HG02852 (cell line): ENCODE results near the gene ERBB4.
A peak's percentile ranks its signal among the peaks of the same experiment; 100 is the strongest.

ENCODE experiments used
- ATAC-seq: cut with Tn5 transposase; IDR thresholded peaks from one replicate; pipeline ENCODE4 v1.9.1; 2021; ENCODE audit warnings: mild to moderate bottlenecking, moderate library complexity; ENCODE audit not compliant: unreplicated experiment

Gene ERBB4

GRCh38 chr2:211946960-211947359 is 591.6 kb downstream of the ERBB4 start:
- peak; percentile 58 for ATAC-seq

- ATAC-seq, result peak; percentile 91
Observed at GRCh38 chr2:211944572-211944971, 594.0 kb downstream of the ERBB4 start.

GRCh38 chr2:211942153-211942552 is 596.4 kb downstream of the ERBB4 start:
- no peak for ATAC-seq

- ATAC-seq, result no peak
Observed at GRCh38 chr2:211941216-211941747, 597.3 kb downstream of the ERBB4 start.

GRCh38 chr2:211939177-211939576 is 599.4 kb downstream of the ERBB4 start:
- no peak for ATAC-seq

- ATAC-seq, result no peak
Observed at GRCh38 chr2:211934811-211935210, 603.8 kb downstream of the ERBB4 start.

GRCh38 chr2:211931314-211931713 is 607.3 kb downstream of the ERBB4 start:
- ATAC-seq, result no peak

- ATAC-seq, result peak; percentile 98
Observed at GRCh38 chr2:211930331-211930730, 608.3 kb downstream of the ERBB4 start.

- ATAC-seq, result no peak
Observed at GRCh38 chr2:211928201-211928600, 610.4 kb downstream of the ERBB4 start.

- no peak for ATAC-seq
Observed at GRCh38 chr2:211923019-211923418, 615.6 kb downstream of the ERBB4 start.

GRCh38 chr2:211903961-211904360 is 634.6 kb downstream of the ERBB4 start:
- no peak for ATAC-seq

GRCh38 chr2:211901226-211901846 is 637.3 kb downstream of the ERBB4 start:
- no peak for ATAC-seq

GRCh38 chr2:211900518-211900917 is 638.1 kb downstream of the ERBB4 start:
- ATAC-seq, result no peak

- no peak for ATAC-seq
Observed at GRCh38 chr2:211900000-211900399, 638.6 kb downstream of the ERBB4 start.

GRCh38 chr2:211898702-211899101 is 639.9 kb downstream of the ERBB4 start:
- ATAC-seq, result no peak

- no peak for ATAC-seq
Observed at GRCh38 chr2:211881449-211881848, 657.2 kb downstream of the ERBB4 start.

GRCh38 chr2:211879323-211879722 is 659.3 kb downstream of the ERBB4 start:
- no peak for ATAC-seq

- ATAC-seq, result no peak
Observed at GRCh38 chr2:211877061-211877460, 661.5 kb downstream of the ERBB4 start.

- no peak for ATAC-seq
Observed at GRCh38 chr2:211875488-211875887, 663.1 kb downstream of the ERBB4 start.

- ATAC-seq, result no peak
Observed at GRCh38 chr2:211868996-211869533, 669.5 kb downstream of the ERBB4 start.

GRCh38 chr2:211867845-211868451 is 670.7 kb downstream of the ERBB4 start:
- ATAC-seq, result peak; percentile 97

GRCh38 chr2:211864328-211864727 is 674.3 kb downstream of the ERBB4 start:
- no peak for ATAC-seq
